ENCODE data around the gene BCAP29.

GRCh38 chr7:107652642-107653041, 72.6 kb downstream of the BCAP29 start:
- TF ChIP-seq CTCF (IDR thresholded peaks at IDR 0.05; ENCODE audit: low read depth, low read length), result no peak
- TF ChIP-seq, protein P1, sequence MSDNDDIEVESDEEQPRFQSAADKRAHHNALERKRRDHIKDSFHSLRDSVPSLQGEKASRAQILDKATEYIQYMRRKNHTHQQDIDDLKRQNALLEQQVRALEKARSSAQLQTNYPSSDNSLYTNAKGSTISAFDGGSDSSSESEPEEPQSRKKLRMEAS (IDR thresholded peaks at IDR 0.05; ENCODE audit: low read depth, low read length), result no peak
